Measurements from ENCODE around the gene SCCPDH.
"Not testable (repeated sequence)": the region's sequence is repeated elsewhere in the genome, so short reads cannot be mapped to it uniquely, and the experiment has no call there.

DNA sequence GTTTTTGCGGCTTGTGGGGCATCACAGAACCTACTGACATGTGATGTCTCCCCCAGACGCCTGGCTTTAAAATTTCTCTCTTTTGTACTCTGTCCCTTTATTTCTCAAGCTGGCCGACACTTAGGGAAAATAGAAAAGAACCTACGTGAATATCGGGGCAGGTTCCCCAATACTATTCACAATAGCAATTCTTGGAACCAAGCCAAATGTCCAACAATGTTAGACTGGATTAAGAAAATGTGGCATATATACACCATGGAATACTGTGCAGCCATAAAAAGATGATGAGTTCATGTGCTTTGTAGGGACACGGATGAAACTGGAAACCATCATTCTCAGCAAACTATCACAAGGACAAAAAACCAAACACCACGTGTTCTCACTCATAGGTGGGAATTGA, 3.4 kb upstream of the SCCPDH start:
- not testable (repeated sequence) for TF ChIP-seq POLR2A (IDR thresholded peaks at IDR 0.05; ENCODE audit: low read depth, low read length); POLR2AphosphoS5 (IDR thresholded peaks at IDR 0.05; ENCODE audit: low read depth, low read length); TAF1 (IDR thresholded peaks at IDR 0.05; ENCODE audit: low read depth, low read length); PAX5 (IDR thresholded peaks at IDR 0.05; ENCODE audit: insufficient read depth, low read length, severe bottlenecking); POU2F2 (IDR thresholded peaks at IDR 0.05; ENCODE audit: low read depth, low read length)
